ENCODE results near the gene E2F1.
A peak's percentile ranks its signal among the peaks of the same experiment; 100 is the strongest.

Gene E2F1

DNA sequence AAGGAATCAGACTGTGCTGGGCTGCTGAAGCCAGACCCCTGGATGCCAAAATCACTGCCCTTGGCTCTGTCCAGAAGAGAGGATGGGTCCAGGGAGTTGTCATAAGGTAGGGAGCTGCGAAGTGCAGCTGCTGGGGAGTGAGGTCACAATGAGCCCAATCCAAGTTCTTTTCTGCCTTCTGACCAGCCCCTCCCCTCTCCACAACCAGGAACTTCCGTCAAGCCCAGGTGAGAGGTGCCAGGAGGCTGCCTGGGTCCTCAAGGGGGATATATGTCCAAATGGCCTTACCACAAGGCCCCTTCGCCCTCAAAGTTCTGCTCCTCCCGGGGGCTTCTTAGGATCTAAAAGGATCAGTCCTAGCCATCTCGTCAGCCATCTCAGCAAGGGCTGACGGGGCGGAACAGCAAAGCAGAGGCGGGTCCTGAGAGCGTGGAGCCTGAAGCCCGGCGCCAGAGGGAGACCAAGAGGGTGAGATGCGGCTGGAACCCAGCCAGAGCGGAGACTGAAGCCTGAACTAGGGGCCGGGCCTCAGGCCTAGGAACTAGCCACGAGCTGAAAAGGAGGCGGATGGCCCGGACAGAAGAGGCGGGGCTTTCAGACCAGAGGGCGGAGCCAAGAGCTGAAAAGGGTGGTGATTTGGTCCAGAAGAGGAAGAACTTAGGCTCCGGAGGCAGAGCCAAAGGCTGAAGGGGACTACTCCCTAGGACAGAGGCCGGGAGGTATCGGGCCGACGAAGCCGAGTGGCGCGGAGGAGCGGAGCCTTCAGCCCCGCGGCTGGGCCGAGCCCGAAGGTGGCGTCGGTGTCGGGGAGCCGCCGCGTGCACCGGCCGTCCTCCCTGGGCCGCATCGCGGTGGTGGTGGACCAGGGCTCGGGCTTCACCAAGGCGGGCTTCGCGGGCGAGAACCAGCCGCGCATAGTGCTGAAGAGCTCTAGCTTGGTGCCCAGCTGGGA lies 19.6 kb downstream of the E2F1 start, which contains the start of gene ACTL10:
Gene ACTL10, plus strand, starts transcription at position 651 of the 952 bp plus-strand sequence. CDS start 555 bp downstream, outside the sequence.
- TF ChIP-seq, protein P1, sequence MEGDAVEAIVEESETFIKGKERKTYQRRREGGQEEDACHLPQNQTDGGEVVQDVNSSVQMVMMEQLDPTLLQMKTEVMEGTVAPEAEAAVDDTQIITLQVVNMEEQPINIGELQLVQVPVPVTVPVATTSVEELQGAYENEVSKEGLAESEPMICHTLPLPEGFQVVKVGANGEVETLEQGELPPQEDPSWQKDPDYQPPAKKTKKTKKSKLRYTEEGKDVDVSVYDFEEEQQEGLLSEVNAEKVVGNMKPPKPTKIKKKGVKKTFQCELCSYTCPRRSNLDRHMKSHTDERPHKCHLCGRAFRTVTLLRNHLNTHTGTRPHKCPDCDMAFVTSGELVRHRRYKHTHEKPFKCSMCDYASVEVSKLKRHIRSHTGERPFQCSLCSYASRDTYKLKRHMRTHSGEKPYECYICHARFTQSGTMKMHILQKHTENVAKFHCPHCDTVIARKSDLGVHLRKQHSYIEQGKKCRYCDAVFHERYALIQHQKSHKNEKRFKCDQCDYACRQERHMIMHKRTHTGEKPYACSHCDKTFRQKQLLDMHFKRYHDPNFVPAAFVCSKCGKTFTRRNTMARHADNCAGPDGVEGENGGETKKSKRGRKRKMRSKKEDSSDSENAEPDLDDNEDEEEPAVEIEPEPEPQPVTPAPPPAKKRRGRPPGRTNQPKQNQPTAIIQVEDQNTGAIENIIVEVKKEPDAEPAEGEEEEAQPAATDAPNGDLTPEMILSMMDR (IDR thresholded peaks at IDR 0.05; ENCODE audit: insufficient read depth, low read length, missing control alignments): peak; percentile 66
- peak within 1 kb of the TSS; percentile 58 for H3K4me3 ChIP-seq (ENCODE audit: low read depth, low read length)
- ChIA-PET CTCF (interaction anchor here (0.7 to 8.7 kb wide), 18 partner anchors 13 to 464 kb away, joined by 3 to 99 read pairs (median 5); partner anchors contain the start of genes CBFA2T2 and E2F1), POLR2A (interaction anchor here (0.7 to 1.3 kb wide), 4 partner anchors 8 to 224 kb away, joined by 3 to 4 read pairs (median 3); partner anchors contain the start of genes CBFA2T2 and ZNF341)
- peak; percentile 79 for DNase-seq (ENCODE audit: low read depth, low spot score)

DNA sequence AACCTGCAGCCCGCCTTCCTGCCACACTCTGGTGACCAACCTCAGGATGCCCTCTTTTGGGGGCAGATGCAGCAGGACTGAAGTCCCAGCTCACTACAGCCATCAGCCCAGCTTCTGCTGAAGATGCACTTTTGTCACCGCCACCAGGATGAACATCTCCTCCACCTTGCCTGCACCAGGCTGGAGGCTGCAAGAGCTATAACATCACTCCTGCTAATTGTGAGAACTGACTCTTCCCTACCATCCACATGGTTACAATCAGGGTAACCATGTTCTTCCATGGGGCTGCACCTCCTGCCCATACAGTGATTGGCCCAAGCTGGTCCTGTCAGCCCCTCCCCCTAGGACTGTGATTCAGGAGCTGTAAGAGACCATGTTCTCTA lies 21.4 kb downstream of the E2F1 start:
- ChIA-PET CTCF (interaction anchor here (0.9 to 8.7 kb wide), 3 partner anchors 13 to 466 kb away, joined by 3 to 99 read pairs (median 3); no protein-coding TSS in a partner anchor), POLR2A (interaction anchor here (0.9 to 1.8 kb wide), 2 partner anchors 7 to 16 kb away, joined by 3 to 5 read pairs; no protein-coding TSS in a partner anchor)
- no peak for DNase-seq (ENCODE audit: low read depth, low spot score)
- TF ChIP-seq, protein P1 (IDR thresholded peaks at IDR 0.05; ENCODE audit: insufficient read depth, low read length, missing control alignments): no peak
- H3K4me3 ChIP-seq (ENCODE audit: low read depth, low read length): no peak overlapping the region; the same call in 1 of the 2 replicates

DNA sequence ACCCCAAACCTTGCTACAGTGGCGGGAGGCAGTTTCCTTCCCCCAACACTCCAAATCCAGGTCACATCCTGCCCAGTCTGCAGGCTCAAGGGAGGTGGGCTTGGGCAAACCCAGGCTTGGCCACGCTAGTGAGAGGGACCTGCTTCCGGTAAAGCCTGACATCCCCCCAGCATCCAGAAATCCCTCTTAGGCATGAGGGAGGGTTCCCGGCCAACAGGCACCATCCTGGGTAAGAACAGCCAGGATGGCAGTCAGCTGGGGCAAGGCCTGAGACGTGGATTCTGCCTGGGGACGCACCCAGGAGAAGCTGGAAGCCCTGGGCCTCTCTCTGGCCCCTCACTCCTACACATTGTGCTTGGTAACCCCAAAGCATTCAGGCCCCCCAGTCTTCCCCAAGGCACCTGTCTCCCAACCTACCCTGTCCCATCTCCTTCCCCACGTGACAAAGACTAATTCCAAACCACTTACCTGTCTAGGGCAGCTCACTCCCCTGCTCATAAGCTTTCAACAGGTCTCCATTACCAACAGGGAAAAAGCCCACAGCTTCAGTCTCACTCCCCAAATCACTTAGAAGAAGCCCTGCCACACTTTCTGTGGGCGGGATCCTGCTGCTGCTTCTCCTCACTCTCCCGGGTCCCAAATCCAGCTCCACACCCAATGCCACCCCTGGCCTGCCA lies 22.0 kb downstream of the E2F1 start:
- POLR2A ChIA-PET: interaction anchor here (0.7 to 1.8 kb wide), 7 partner anchors 8 to 219 kb away, joined by 3 to 10 read pairs (median 3); no protein-coding TSS in a partner anchor
- CTCF ChIA-PET: interaction anchor here (0.9 to 8.7 kb wide), 3 partner anchors 13 to 467 kb away, joined by 3 to 99 read pairs (median 3); no protein-coding TSS in a partner anchor

DNA sequence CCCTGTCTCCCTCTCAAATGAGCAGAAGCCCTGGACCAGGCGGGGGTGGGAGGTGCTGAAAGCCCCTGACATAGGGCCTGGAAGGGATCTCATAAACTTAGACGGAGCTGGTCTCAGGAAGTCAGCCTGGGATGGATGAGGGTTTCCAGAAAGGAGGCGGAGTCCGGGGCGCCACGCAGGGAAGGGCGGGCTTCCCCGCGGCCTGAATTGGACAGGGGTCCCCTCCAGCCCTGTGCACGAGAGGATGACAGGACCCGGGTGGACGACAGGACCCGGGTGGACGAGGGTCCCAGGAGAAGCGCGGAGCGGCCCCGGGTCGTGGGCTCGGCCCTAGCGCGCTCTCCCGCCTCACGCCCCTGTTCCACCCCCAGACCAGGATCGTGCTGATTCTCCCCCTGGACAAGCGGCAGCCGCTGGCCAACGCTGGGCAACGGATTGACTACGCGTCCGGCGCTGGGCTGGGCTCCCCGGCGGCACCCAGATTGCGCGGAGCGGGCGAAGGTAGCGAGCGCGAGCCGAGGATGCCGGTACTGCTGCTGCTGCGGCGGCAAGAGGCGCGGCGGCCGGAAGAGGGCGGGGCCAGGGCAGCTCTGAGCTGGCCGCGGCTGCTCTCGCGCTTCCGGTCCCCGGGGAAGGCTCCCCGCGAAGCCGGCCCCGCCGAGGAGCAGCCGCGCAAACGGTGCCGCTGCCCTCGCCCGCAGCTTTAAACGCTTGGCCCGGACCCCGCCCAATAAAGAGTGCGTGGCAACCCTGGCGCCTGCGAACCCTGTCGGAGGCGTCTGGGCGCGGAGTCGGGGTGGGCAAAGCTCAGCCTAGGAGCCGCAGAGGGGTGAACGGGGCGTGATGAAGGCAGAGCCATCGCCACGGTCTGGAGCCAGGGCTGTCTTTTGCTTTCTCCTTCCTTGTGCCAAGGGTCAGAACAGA lies 22.8 kb downstream of the E2F1 start:
- TF ChIP-seq, protein P1 (IDR thresholded peaks at IDR 0.05; ENCODE audit: insufficient read depth, low read length, missing control alignments): no peak
- ChIA-PET POLR2A (interaction anchor here (0.7 to 1.8 kb wide), 8 partner anchors 8 to 219 kb away, joined by 3 to 10 read pairs (median 4); no protein-coding TSS in a partner anchor), CTCF (interaction anchor here (1.1 to 8.7 kb wide), 3 partner anchors 12 to 467 kb away, joined by 3 to 99 read pairs (median 12); no protein-coding TSS in a partner anchor)
- DNase-seq (ENCODE audit: low read depth, low spot score): no peak
- H3K4me3 ChIP-seq (ENCODE audit: low read depth, low read length): peak overlapping the region; percentile 72

More for the DNA sequence above, 22.0 kb downstream of the E2F1 start:
- TF ChIP-seq, protein P1 (IDR thresholded peaks at IDR 0.05; ENCODE audit: insufficient read depth, low read length, missing control alignments): no peak
- no peak for DNase-seq (ENCODE audit: low read depth, low spot score)
- H3K4me3 ChIP-seq (ENCODE audit: low read depth, low read length): peak overlapping the region; percentile 72

DNA sequence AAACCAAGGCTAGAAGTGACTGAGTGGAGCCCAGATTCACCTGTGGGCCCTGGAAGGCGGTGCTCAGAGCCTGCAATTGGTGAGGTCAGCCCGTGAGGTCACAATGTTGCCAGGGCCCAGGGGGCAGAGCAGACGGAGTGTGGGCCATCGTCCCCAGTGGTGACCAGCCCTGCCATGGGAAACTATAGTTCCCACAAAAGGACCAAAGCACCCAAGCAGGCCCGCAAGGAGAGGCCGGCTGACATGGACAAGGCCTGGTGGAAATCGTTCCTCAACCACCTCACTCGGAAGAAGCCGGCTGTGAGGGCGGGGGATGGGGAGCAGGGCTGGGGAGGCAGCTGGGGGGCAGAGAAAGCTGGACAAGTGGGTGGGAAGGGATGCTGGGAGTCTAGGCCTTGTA lies 24.0 kb downstream of the E2F1 start, which contains the start of gene C20orf144:
Gene C20orf144, plus strand, starts transcription at position 156 of the 400 bp plus-strand sequence. Its CDS starts 19 bp downstream, at position 175.
- peak within 1 kb of the TSS; percentile 72 for H3K4me3 ChIP-seq (ENCODE audit: low read depth, low read length)
- DNase-seq (ENCODE audit: low read depth, low spot score): no peak
- POLR2A ChIA-PET: interaction anchor here (1.4 to 1.8 kb wide), 2 partner anchors 9 to 13 kb away, joined by 4 to 5 read pairs; no protein-coding TSS in a partner anchor
- CTCF ChIA-PET: interaction anchor here (1.7 to 8.7 kb wide), 2 partner anchors 11 to 205 kb away, joined by 12 to 99 read pairs; no protein-coding TSS in a partner anchor
- TF ChIP-seq, protein P1 (IDR thresholded peaks at IDR 0.05; ENCODE audit: insufficient read depth, low read length, missing control alignments): no peak
